Stimulated activated CD4-positive, alpha-beta T cell treated with anti-CD3 and anti-CD28 coated beads, Interleukin-4, amount 100 ng/mL, for 1 hour (primary cell): Measurements from ENCODE around the gene LOC128125822.
"Not testable (repeated sequence)": the region's sequence is repeated elsewhere in the genome, so short reads cannot be mapped to it uniquely, and the experiment has no call there.

ENCODE experiments used
- DNase-seq: peaks from one replicate; pipeline ENCODE4 v3.0.0-alpha.2; 2020

The LOC128125822 gene

GRCh38 chr6:63572044-63572746 lies at the start of gene LOC128125822, which contains the start of gene PTP4A1:
LOC128125822 (plus strand) TSS chr6:63572480.
PTP4A1 (plus strand) TSS chr6:63572480; CDS start chr6:63576881, 4,401 bp downstream.
- peak; percentile 96 for DNase-seq

DNA sequence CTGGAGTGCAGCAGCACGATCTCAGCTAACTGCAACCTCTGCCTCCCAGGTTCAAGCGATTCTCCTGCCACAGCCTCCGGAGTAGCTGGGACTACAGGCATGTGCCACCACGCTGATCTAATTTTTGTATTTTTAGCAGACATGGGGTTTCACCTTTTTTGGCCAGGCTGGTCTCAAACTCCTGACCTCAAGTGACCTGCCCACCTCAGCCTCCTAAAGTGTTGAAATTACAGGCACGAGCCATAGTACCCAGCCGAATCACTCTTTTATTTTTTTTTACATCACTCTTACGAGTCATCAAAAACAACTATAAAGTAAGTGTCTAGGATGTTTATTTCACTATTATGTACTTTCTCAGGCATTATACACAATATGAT lies 49.4 kb upstream of the LOC128125822 start:
- not testable (repeated sequence) for DNase-seq

GRCh38 chr6:63523630-63524029 lies 48.6 kb upstream of the LOC128125822 start:
- no peak for DNase-seq

DNA sequence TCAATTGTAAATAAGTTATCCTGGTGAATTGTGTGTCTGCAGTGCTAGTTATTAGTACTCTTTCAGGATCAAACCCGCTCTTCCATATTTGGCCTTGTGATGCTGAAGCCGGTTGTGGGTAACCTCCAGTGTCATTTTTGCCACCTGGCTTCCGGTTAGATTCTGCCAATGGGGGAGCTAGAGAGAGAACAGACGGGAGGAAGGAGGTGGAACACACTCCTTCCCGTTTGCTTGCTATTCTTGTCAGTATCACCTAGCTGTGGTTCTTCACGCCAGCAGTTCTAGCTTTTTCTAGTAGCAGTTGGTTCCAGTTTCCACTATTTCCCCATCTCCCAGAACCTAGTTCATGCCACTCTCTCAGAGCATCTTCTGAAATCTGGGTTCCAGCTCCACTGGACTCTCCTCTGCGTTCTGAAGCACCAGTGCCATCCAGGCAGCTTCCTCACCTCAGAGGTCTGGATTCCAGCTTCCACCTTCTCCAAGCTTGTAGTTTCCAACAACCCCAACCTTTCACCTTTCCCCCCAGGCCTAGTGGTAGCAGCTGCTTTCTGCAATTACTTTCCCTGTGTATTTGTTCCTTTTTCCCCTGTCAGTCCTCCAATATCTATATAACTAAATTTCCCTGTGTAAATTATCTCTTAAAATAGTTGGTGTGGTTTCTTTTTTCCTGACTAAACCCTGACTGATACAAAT lies 46.9 kb upstream of the LOC128125822 start:
- DNase-seq: no peak

GRCh38 chr6:63526931-63527330 lies 45.3 kb upstream of the LOC128125822 start:
- DNase-seq: no peak

- DNase-seq: no peak
Measured at GRCh38 chr6:63527658-63528514, 44.4 kb upstream of the LOC128125822 start.

DNA sequence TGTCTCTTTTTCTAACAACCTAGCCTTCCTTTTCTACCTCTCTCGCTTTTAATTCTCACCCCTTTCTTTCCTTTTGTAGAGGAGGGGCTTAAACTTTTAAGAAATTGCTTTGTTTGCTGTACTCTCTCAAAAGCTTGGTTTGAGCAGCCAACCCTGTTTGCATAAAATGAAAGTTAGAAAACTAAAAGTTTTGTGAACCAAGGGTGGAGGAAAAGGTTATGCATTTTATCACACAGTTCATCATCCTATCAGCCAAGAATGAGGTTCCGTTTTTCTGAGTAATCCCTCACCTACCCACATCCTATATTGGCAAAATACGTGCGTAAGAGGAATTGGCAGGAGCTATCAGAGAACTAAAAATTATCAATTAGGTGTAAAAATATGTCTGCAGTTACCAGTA lies 42.8 kb upstream of the LOC128125822 start:
- DNase-seq: no peak

- no peak for DNase-seq
Measured at GRCh38 chr6:63530182-63530581, 42.1 kb upstream of the LOC128125822 start.

- DNase-seq: no peak
Measured at GRCh38 chr6:63530991-63531390, 41.3 kb upstream of the LOC128125822 start.

DNA sequence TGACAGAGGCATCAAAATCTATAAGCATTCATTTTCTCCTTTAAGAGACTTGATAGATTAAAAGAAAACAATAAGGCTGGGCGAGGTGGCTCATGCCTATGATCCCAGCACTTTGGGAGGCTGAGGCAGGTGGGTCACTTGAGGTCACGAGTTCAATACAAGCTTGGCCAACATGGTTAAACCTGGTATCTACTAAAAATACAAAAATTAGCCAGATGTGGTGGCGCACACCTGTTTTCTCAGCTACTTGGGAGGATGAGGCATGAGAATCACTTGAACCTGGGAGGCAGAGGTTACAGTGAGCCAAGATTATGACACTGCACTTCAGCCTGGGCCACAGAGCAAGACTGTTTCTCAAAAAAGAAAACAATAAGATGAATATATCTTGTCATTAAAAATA lies 39.3 kb upstream of the LOC128125822 start:
- DNase-seq: no peak

GRCh38 chr6:63533952-63534351 lies 38.3 kb upstream of the LOC128125822 start:
- DNase-seq: no peak

DNA sequence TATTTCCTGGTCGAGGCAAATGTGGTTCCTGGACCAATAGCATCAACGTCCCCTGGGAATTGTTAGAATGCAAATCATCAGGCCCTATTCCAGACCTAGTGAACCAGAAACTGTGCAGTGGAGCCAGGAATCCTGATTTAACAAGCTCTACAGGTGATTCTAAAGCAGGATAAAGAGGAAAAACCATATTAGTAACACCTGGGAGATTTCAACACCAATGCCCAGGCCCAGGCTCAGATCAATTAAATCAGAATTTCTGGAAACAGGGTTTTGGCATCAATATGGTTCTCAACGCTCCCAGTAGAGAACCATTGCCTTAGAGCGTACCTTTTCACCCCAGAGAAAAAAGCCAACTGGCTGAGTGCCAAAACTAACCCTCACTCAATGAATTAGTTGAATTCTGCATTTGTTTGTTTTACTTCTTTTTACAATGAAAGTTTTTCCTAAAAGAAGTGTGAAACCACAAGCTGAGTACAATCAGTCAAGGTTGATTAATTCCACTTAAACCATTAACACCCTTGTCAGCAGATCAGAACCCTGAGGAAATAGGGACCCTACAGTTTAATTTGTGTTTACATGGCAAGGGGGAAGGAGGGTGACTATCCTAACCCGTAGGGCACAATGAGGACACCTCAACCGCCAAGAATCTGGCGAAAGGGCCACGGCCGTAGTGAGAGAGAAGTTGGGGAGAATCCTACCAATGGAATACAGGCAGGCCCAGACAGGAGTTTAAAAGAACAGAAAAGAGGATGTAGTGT lies 34.9 kb upstream of the LOC128125822 start:
- no peak for DNase-seq

DNA sequence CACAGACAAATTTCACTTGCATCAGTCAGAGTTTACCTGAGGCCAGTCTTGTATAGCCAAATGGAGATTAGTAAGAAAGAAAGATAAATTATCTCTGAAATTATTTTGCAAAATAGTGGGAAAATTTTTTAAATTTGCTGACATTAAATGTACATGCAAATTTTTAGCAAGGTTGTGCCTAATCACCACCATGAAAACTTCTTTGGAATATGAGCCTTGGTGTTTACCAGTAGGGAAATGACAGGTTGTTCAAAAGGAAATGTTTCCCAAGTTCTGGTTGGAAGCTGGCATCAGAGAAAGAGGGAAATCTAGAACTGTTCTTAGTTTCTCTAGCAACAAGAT lies 34.4 kb upstream of the LOC128125822 start:
- no peak for DNase-seq

DNA sequence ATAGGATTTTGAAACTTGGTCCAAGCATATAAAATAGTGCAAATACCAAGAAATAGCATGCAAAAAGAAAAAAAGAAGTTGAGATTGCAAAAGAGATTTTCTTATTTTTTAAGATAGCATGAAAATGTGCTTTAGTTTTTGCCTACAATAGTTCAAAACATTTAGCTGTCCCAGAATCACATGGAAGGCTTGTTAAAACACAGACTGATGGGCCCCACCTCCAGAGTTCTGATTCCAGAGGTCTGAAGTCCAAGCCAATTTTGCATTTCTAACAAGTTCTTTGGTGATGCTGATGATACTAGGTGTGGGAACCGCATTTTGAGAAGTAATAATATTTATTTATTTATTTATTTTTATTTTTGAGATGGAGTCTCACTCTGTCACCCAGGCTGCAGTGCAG lies 33.7 kb upstream of the LOC128125822 start:
- no peak for DNase-seq

DNA sequence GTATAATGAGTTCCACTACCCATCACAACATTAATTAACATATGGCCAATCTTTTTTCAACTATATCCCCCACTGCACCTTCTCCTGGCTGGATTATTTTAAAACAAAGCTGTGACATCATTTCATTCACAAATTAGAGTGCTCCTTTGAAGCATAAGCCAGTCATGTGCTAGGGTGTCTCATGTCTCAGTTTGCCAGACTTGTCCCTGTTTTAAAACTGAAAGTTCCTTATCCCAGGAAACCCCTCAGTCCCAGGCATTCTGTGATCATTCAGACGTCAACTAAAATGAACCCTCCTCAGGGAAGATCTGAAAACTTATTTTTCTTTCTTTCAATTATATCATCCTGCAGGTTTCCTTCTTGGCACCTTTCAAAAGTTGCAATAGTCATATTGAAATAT lies 29.3 kb upstream of the LOC128125822 start:
- DNase-seq: no peak

DNA sequence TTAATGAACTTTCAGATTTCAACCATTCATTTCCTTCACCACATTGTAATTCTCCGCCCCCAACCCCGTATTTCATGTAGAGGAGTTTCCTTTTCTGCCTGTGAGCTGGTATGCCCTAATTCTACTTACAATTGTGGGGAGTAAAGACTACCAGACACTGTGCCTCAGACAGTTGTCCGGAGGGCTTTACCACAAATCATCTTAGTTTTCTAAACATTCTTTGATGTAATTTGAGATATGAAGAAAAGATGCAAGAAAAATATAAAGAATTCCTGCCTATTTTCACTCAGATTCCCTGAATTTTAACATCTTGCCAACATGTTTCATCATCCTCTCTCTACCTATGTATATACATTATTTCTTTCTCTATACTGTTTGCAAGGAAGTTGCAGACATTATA lies 28.3 kb upstream of the LOC128125822 start:
- DNase-seq: no peak

DNA sequence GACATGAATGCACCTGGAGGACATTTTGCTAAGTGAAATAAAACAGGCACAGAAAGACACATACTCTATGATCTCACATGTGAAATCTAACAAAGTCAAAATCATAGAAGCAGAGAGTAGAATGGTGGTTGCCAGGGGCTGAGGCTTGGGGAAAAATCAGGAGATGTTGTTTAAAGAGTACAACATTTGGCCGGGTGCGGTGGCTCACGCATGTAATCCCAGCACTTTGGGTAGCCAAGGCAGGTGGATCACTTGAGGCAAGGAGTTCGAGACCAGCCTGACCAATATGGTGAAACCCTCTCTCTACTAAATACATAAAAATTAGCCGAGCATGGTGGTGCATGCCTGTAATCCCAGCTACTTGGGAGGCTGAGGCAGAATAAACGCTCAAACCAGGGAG lies 26.0 kb upstream of the LOC128125822 start:
- no peak for DNase-seq

DNA sequence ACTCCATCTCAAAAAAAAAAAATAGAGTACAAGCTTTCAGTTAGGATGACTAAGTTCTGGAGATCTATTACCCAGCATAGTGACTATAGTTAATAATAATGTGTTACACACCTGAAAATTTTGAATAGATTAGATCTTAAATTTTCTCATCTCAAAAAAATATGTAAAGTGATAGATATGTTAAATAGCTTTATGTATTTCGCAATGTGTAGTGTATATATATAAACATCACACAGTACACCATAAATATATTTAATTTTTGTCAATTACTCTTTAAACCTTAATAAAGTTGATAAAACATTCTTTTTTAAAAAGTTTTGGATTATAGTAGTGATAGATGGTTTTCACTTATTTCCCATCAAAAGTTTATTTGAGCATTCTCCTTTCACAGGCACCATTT lies 25.6 kb upstream of the LOC128125822 start:
- no peak for DNase-seq

GRCh38 chr6:63549076-63549475 lies 23.2 kb upstream of the LOC128125822 start:
- DNase-seq: no peak

GRCh38 chr6:63553208-63553607 lies 19.1 kb upstream of the LOC128125822 start:
- DNase-seq: no peak

DNA sequence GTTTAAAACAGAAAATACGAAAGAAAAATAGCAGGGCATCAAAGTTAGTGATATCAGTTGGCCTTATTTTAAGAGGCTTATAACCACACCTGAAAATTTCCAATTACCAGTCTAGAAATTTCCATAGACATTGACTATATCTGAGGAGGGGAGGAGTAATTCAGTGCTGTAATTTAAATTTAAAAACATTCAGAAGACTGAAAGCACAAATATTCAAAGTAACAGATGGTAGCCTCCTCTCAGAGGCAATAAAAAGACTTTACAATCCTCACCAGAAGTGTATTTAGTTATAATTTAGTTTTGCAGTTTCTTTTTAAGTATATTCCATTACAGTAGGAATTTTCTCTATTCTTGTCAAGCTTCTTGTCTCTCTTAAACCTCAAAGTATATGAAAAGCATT lies 18.4 kb upstream of the LOC128125822 start:
- no peak for DNase-seq

DNA sequence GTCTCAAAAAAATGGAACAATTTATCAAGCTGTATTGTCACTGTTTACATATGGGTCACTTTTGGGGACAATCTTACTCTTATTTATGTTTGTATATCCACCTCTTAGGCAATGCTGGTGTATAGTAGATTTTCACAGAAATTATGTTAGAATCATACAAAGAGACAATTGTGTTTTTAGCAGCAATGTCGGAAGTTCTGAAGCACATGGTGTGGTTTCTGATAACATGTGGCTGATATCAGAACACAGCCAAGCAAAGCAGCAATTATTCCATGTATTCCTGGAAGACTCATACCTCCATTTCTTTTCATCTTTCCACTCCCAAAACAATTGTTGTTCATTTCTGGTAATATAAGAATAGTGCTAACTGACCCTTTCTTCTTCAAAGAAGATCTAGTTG lies 17.5 kb upstream of the LOC128125822 start:
- DNase-seq: no peak

DNA sequence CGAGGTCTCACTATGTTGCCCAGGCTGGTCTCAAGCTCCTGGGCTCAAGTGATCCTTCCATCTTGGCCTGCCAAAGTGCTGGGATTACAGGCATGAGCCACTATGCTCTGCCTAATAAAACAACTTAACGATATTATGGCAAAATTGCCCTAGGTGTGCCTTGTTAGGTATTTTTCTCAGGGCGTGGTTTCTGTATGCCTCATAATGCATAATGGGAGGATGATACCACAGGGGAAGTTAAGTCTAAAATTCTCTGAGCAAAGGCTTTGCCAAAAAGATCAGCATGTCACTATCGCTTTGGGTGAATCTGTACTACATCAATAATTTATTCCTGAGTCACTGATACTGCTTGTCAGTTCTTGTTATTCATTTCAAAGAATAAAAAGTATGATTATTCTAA lies 15.9 kb upstream of the LOC128125822 start:
- DNase-seq: no peak
